AG04450 (cell line): Measurements from ENCODE around the gene RGL4. TPM values are rescaled to one million over a fixed set of nuclear protein-coding genes. Genes with fewer than 3 reads are reported as not detected.

Experiments used
- CTCF ChIA-PET: fragments of 300-600, 350-600 bp; formaldehyde crosslinking; extraction: SDS; loops from one replicate; lab custom pipeline; 2022; ENCODE audit warnings: antibody characterized with exemption, inconsistent platforms; lab: Charles Lee
- POLR2A ChIA-PET: fragments of 350-600 bp; formaldehyde crosslinking; extraction: SDS; loops from one replicate; lab custom pipeline; 2021; ENCODE audit warnings: antibody characterized with exemption, inconsistent platforms; lab: Yijun Ruan, JAX
- DNase-seq: peaks from one replicate; pipeline ENCODE4 v3.0.0-alpha.2; 2011; ENCODE audit warnings: low read depth, low spot score
- H3K27ac ChIP-seq: one replicate; pipeline ENCODE4 v1.5.1; 2012; ENCODE audit warnings: low read depth, low read length, control low read depth
- H3K27me3 ChIP-seq: one replicate; pipeline ENCODE4 v1.6.0; 2012; ENCODE audit warnings: low read length; ENCODE audit not compliant: control insufficient read depth, insufficient read depth
- H3K4me3 ChIP-seq: 2 replicates; pipeline ENCODE4 v1.5.1; 2011; ENCODE audit warnings: mild to moderate bottlenecking, low read depth, low read length, control low read depth
- H3K9me3 ChIP-seq: 2 replicates; pipeline ENCODE4 v1.5.1; 2012; ENCODE audit warnings: low read length; ENCODE audit not compliant: control insufficient read depth, insufficient read depth
- polyA plus RNA-seq: library from polyadenylated mRNA; depleted of rRNA; stranded (reverse); fragments of >200 nt; gene quantifications from 2 replicates; pipeline ENCODE4 v1.2.3, GENCODE V29; 2011
- TF ChIP-seq, protein P1 (sequence below): IDR thresholded peaks from 2 replicates; pipeline ENCODE4 v1.5.1; 2011; ENCODE audit warnings: low read depth, low read length, control low read depth, inconsistent platforms

Gene RGL4
- polyA plus RNA-seq, 1 experiment: not detected

GRCh38 chr22:23693979-23694680 is 3.3 kb downstream of the RGL4 start:
- Histone ChIP-seq H3K27ac (no peak overlapping the region), H3K27me3 (no peaks in the 10 kb centered on the region), H3K9me3 (no peaks in the 10 kb centered on the region; the same call in 1 of the 2 replicates), H3K4me3 (no peak overlapping the region)
- no peak for DNase-seq
- TF ChIP-seq, protein P1, sequence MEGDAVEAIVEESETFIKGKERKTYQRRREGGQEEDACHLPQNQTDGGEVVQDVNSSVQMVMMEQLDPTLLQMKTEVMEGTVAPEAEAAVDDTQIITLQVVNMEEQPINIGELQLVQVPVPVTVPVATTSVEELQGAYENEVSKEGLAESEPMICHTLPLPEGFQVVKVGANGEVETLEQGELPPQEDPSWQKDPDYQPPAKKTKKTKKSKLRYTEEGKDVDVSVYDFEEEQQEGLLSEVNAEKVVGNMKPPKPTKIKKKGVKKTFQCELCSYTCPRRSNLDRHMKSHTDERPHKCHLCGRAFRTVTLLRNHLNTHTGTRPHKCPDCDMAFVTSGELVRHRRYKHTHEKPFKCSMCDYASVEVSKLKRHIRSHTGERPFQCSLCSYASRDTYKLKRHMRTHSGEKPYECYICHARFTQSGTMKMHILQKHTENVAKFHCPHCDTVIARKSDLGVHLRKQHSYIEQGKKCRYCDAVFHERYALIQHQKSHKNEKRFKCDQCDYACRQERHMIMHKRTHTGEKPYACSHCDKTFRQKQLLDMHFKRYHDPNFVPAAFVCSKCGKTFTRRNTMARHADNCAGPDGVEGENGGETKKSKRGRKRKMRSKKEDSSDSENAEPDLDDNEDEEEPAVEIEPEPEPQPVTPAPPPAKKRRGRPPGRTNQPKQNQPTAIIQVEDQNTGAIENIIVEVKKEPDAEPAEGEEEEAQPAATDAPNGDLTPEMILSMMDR: no peak
- ChIA-PET POLR2A (no interaction called here), CTCF (interaction anchor here (1.2 kb wide), 1 partner anchor 103 kb away, joined by 3 read pairs; no protein-coding TSS in a partner anchor)

DNA sequence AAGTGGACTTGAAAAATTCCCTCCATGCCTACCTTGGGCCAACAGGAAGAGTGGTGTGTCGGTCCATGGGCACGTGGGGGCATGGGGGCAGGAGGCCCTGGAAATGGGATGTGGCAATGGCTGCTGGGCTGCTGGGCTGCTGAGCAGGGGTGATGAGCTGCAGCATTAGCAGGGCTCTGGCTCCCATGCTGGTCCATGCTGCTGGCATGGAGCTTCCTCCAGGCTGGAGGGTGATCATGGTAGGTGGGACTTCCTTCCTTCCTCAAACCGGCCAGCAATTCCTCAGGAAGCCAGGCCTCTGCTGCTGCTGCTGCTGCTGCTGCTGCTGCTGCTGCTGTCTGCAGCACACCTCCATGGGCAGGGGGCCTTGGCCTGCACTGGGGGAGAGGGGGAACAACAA is 4.3 kb downstream of the RGL4 start:
- Histone ChIP-seq H3K27me3 (no peaks in the 10 kb centered on the region), H3K4me3 (no peak overlapping the region), H3K9me3 (no peaks in the 10 kb centered on the region; the same call in 1 of the 2 replicates), H3K27ac (no peak overlapping the region)
- CTCF ChIA-PET: no interaction called here
- POLR2A ChIA-PET: interaction anchor here (0.7 kb wide), 1 partner anchor 18 kb away, joined by 3 read pairs; no protein-coding TSS in a partner anchor
- TF ChIP-seq, protein P1: no peak
- DNase-seq: no peak

GRCh38 chr22:23695571-23696325 is 4.9 kb downstream of the RGL4 start:
- Histone ChIP-seq H3K4me3 (no peak overlapping the region), H3K27me3 (no peaks in the 10 kb centered on the region), H3K9me3 (no peaks in the 10 kb centered on the region; the same call in 1 of the 2 replicates), H3K27ac (no peak overlapping the region)
- POLR2A ChIA-PET: no interaction called here
- CTCF ChIA-PET: no interaction called here
- DNase-seq: no peak
- TF ChIP-seq, protein P1: no peak

GRCh38 chr22:23696326-23696851 is 5.6 kb downstream of the RGL4 start:
- H3K27ac ChIP-seq: no peak overlapping the region
- H3K27me3 ChIP-seq: no peaks in the 10 kb centered on the region
- no peaks in the 10 kb centered on the region; the same call in 1 of the 2 replicates for H3K9me3 ChIP-seq
- ChIA-PET CTCF (interaction anchor here (0.9 kb wide), 1 partner anchor 153 kb away, joined by 4 read pairs; no protein-coding TSS in a partner anchor), POLR2A (no interaction called here)
- DNase-seq: no peak
- TF ChIP-seq, protein P1: no peak
- no peak overlapping the region for H3K4me3 ChIP-seq
